Measurements from ENCODE around the gene CDC16.

CDC16 gene

GRCh38 chr13:114321256-114321655 is 86.6 kb downstream of the CDC16 start:
- Histone ChIP-seq H3K36me3 (peaks cover 67% of the 10 kb centered on the region), H3K4me3 (ENCODE audit: low read depth, low read length) (no peak overlapping the region), H3K9me3 (no peaks in the 10 kb centered on the region), H3K27me3 (no peaks in the 10 kb centered on the region), H3K4me1 (no peaks in the 10 kb centered on the region; the same call in 1 of the 2 replicates)
- no peak for DNase-seq
- TF ChIP-seq CTCF (IDR thresholded peaks at IDR 0.05; ENCODE audit: low read depth, low read length) = no peak
